Measurements from ENCODE around the gene EPHB1.
"Not testable (repeated sequence)": the region's sequence is repeated elsewhere in the genome, so short reads cannot be mapped to it uniquely, and the experiment has no call there.

Gene EPHB1

GRCh38 chr3:135059580-135059979 lies 264.5 kb downstream of the EPHB1 start:
- no peak for DNase-seq (ENCODE audit: low read depth)
- TF ChIP-seq CTCF (conservative IDR thresholded peaks at IDR 0.05; ENCODE audit: control insufficient read depth, insufficient read depth, low read depth, low read length): no peak
- H3K4me3 ChIP-seq (ENCODE audit: control insufficient read depth, low read depth, low read length): no peak overlapping the region

DNA sequence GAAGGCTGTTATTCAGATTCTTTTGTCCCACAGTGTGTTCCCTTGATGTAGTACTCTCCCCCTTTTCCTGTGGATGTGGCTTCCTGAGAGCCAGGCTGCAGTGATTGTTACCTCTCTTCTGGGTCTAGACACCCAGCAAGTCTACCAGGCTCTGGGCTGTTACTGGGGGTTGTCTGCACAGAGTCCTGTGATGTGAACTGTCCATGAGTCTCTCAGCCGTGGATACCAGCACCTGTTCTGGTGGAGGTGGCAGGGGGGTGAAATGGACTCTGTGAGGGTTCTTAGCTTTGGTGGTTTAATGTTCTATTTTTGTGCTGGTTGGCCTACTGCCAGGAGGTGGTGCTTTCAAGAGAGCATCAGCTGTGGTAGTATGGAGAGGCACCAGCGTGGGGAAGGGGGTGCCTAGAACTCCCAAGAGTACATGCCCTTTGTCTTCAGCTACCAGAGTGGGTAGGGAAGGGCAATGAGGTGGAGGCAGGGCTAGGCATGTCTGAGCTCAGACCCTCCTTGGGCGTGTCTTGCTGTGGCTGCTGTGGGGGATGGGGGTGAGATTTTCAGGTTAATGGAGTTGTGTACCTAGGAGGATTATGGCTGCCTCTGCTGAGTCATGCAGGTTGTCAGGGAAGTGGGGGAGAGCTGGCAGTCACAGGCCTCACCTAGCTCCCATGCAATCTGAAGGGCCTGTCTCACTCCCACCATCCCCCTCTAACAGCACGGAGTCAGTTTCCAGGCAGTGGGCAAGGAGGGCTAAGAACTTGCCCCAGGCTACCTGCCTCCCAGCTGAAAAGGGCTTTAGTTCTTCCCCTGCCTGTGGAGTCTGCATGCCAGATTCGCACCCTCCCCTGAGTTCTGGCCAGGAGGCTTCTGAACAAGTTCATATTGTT lies 272.0 kb downstream of the EPHB1 start:
- not testable (repeated sequence) for H3K4me3 ChIP-seq (ENCODE audit: control insufficient read depth, low read depth, low read length); DNase-seq (ENCODE audit: low read depth)

DNA sequence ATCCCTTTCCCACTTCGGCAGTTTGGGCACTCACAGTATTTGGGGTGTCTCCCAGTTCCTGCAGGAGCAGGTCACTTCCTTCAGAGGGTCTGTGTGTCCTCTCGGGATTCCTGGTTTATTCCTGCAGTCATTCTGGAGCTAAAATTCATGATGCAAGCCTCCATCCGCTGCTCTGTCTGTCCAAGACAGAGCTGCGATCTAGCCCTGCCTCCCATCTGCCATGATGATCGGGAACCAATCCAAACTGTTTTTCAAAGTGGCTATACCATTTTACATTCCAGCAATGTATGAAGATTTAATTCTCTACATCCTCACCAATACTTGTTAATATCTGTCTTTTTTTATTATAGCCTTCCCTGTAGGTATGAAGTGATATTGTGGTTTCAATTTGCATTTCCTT lies 273.0 kb downstream of the EPHB1 start:
- no peak overlapping the region for H3K4me3 ChIP-seq (ENCODE audit: control insufficient read depth, low read depth, low read length)
- no peak for DNase-seq (ENCODE audit: low read depth)
- TF ChIP-seq CTCF (conservative IDR thresholded peaks at IDR 0.05; ENCODE audit: control insufficient read depth, insufficient read depth, low read depth, low read length): no peak

- DNase-seq (ENCODE audit: low read depth): no peak
- no peak overlapping the region for H3K4me3 ChIP-seq (ENCODE audit: control insufficient read depth, low read depth, low read length)
- TF ChIP-seq CTCF (conservative IDR thresholded peaks at IDR 0.05; ENCODE audit: control insufficient read depth, insufficient read depth, low read depth, low read length): no peak
These were observed 274.3 kb downstream of the EPHB1 start for GRCh38 chr3:135069406-135069805.

DNA sequence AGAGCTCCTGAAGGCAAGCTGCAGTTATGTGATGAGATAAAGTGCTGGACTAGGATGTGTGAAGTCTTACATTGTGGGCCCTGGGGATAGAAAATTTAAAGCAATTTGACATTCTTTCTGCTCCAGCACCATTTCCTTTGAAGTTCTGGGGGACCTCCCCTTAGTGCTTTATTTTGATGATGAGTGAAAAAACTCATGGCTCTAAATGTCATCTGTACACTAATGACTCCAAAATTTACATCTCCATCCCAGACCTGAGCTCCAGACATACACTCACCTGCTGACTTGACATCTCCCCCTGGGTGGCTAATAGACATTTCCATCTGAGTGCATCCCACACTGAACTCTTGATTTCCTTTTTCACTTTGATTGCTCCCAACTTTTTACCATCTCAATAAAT lies 276.4 kb downstream of the EPHB1 start:
- no peak overlapping the region for H3K4me3 ChIP-seq (ENCODE audit: control insufficient read depth, low read depth, low read length)
- no peak for TF ChIP-seq CTCF (conservative IDR thresholded peaks at IDR 0.05; ENCODE audit: control insufficient read depth, insufficient read depth, low read depth, low read length)

DNA sequence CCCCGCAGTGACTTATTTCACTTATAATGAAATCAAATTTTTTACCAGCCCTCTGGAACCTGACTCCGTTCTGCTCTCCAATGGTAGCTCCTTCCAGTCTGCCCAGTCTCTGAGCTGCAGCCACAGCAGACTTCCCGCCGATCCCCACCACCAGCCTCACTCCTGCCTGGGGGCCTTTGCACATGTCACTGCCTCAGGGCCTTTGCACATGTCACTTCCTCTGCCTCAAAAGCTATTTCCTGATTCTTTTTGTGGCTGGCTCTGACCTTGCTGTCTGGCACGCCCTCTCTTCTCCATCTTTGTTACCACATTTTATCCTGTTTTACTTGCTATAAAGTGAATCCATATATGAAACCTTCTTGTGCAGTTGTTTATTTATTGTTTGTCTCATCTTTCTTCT lies 277.4 kb downstream of the EPHB1 start:
- no peak for TF ChIP-seq CTCF (conservative IDR thresholded peaks at IDR 0.05; ENCODE audit: control insufficient read depth, insufficient read depth, low read depth, low read length)
- no peak for DNase-seq (ENCODE audit: low read depth)

More for the DNA sequence above, 276.4 kb downstream of the EPHB1 start:
- DNase-seq (ENCODE audit: low read depth): no peak

DNA sequence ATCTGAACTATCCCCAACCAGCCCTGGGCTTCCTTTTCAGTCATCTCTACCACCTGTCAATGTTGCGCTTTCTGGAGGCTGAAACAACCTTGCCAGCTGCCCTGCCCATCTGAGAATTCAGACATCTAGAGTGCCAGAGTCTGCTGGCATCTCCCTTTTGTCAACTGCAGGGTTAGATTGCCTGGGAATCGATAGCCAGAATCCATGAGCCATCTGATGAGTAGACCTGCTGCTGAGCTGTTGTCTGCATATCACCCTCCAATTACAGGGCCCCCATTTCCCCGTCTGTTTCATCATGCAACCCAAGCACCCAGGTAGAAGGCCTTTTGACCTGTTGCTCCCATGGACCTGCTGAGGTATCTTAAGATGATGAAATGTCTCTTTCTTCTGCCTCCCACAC lies 280.1 kb downstream of the EPHB1 start:
- no peak for DNase-seq (ENCODE audit: low read depth)
- no peak for TF ChIP-seq CTCF (conservative IDR thresholded peaks at IDR 0.05; ENCODE audit: control insufficient read depth, insufficient read depth, low read depth, low read length)
- H3K4me3 ChIP-seq (ENCODE audit: control insufficient read depth, low read depth, low read length): no peak overlapping the region

More for the DNA sequence above, 277.4 kb downstream of the EPHB1 start:
- H3K4me3 ChIP-seq (ENCODE audit: control insufficient read depth, low read depth, low read length): no peak overlapping the region

Data from fibroblast of mammary gland (primary cell).